ENCODE measurements around the gene THRB. TPM values are rescaled to one million over a fixed set of nuclear protein-coding genes. Genes with fewer than 3 reads are reported as not detected.
"Not testable (repeated sequence)": the region's sequence is repeated elsewhere in the genome, so short reads cannot be mapped to it uniquely, and the experiment has no call there.

The THRB gene
- total and polyA plus RNA-seq, 8 donors: 10.1 to 18.6 (median 15.1) TPM

GRCh38 chr3:24400450-24400849 is 94.2 kb downstream of the THRB start:
- no peak for ATAC-seq
- DNase-seq: no peak
- no peak for TF ChIP-seq CTCF (IDR thresholded peaks at IDR 0.05)
- Histone ChIP-seq H3K4me3 (no peak overlapping the region), H3K27ac (no peak overlapping the region), H3K36me3 (no peaks in the 10 kb centered on the region), H3K9me3 (no peaks in the 10 kb centered on the region), H3K27me3 (no peaks in the 10 kb centered on the region), H3K4me1 (no peaks in the 10 kb centered on the region)
- intact Hi-C loops (cut with DNase I): no loop called here

- H3K4me1 ChIP-seq: no peaks in the 10 kb centered on the region
- no peaks in the 10 kb centered on the region for H3K27me3 ChIP-seq
- no peak overlapping the region for H3K4me3 ChIP-seq
- no peaks in the 10 kb centered on the region for H3K36me3 ChIP-seq
- no peak for DNase-seq
- intact Hi-C loops (cut with DNase I): no loop called here
- H3K9me3 ChIP-seq: no peaks in the 10 kb centered on the region
- TF ChIP-seq CTCF (IDR thresholded peaks at IDR 0.05): no peak
- ATAC-seq: no peak
- no peak overlapping the region for H3K27ac ChIP-seq
Observed at GRCh38 chr3:24400015-24400414, 94.6 kb downstream of the THRB start.

- no peak for TF ChIP-seq CTCF (IDR thresholded peaks at IDR 0.05)
- intact Hi-C loops (cut with DNase I): no loop called here
- Histone ChIP-seq H3K9me3 (no peaks in the 10 kb centered on the region), H3K4me1 (no peaks in the 10 kb centered on the region), H3K27me3 (no peaks in the 10 kb centered on the region), H3K27ac (no peak overlapping the region), H3K36me3 (no peaks in the 10 kb centered on the region), H3K4me3 (no peak overlapping the region)
- DNase-seq (no peak), ATAC-seq (no peak)
Observed at GRCh38 chr3:24399614-24400013, 95.0 kb downstream of the THRB start.

DNA sequence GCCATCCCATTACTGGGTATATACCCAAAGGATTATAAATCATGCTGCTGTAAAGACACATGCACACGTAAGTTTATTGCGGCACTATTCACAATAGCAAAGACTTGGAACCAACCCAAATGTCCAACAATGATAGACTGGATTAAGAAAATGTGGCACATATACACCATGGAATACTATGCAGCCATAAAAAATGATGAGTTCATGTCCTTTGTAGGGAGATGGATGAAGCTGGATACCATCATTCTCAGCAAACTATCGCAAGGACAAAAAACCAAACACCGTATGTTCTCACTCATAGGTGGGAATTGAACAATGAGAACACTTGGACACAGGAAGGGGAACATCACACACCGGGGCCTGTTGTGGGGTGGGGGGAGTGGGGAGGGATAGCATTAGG is 95.9 kb downstream of the THRB start:
- H3K27ac ChIP-seq; H3K27me3 ChIP-seq; DNase-seq; H3K9me3 ChIP-seq; H3K4me1 ChIP-seq; intact Hi-C loops (cut with DNase I); ATAC-seq; H3K4me3 ChIP-seq; H3K36me3 ChIP-seq: not testable (repeated sequence)

DNA sequence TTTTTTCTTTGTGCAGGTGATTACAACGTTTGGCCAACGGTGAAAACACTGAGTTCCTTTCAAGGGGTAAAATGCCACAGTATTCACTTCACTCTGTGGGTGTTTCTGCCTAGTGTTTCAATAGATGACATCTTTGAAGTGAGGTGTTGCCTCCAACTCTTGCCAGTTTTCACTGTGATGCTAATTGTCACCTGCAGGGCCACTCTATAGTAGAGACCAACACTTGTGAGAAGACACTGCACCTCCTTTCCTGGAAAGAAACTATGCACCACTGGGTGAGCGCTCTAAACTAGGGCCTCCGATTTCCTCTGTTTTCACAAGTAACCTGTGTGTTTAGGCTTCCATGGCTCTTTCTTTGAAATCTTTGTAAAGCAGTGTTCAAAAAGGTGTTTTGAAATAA is 98.3 kb downstream of the THRB start:
- TF ChIP-seq CTCF (IDR thresholded peaks at IDR 0.05): no peak
- intact Hi-C loops (cut with DNase I): no loop called here

DNA sequence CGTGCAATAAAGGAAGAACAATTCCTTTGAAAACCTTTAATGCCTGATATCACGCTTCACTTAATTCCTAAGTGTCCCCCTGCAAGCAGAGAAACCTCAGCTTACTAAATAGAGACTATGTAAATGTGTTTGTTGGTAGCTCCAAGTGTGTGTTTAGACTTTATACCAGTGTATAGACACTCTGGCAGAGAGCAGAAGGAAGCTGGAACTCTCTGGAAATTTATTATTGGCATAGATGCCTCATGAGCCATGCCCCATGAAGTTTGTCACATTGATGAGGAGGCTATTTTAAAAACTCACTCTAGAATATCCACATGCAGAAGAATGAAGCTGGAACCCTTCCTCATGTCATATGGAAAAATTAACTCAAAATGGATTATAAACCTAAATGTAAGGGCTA is 99.9 kb downstream of the THRB start:
- Histone ChIP-seq H3K4me3 (no peak overlapping the region), H3K4me1 (peaks cover 0 to 2% of the 10 kb centered on the region in 2 donors), H3K27ac (no peak overlapping the region), H3K27me3 (no peaks in the 10 kb centered on the region), H3K36me3 (no peaks in the 10 kb centered on the region), H3K9me3 (no peaks in the 10 kb centered on the region)
- no peak for DNase-seq
- ATAC-seq: no peak
- intact Hi-C loops (cut with DNase I): no loop called here
- TF ChIP-seq CTCF (IDR thresholded peaks at IDR 0.05): no peak

More for the DNA sequence above, 98.3 kb downstream of the THRB start:
- ATAC-seq: no peak
- Histone ChIP-seq H3K9me3 (no peaks in the 10 kb centered on the region), H3K4me3 (no peak overlapping the region), H3K36me3 (no peaks in the 10 kb centered on the region), H3K27me3 (no peaks in the 10 kb centered on the region), H3K27ac (no peak overlapping the region), H3K4me1 (no peaks in the 10 kb centered on the region)
- no peak for DNase-seq

All from left lung (tissue), 10 donors.